Epidermal melanocyte (primary cell): Measurements from ENCODE around the gene NEK4.
"Not testable (repeated sequence)": the region's sequence is repeated elsewhere in the genome, so short reads cannot be mapped to it uniquely, and the experiment has no call there.

Experiments
- DNase-seq: peaks from one replicate; pipeline ENCODE4 v3.0.0; 2011; ENCODE audit warnings: low spot score; ENCODE audit not compliant: insufficient read length

NEK4 gene

GRCh38 chr3:52779837-52780585 lies 9.3 kb upstream of the NEK4 start:
- DNase-seq, result no peak

- no peak for DNase-seq
These were observed 8.5 kb upstream of the NEK4 start for GRCh38 chr3:52779011-52779836.

- no peak for DNase-seq
These were observed 7.4 kb upstream of the NEK4 start for GRCh38 chr3:52777959-52778805.

GRCh38 chr3:52777127-52777958 lies 6.6 kb upstream of the NEK4 start, which contains the start of gene ITIH1:
ITIH1 (plus strand) TSS chr3:52777599; CDS start chr3:52777616, 17 bp downstream.
- no peak for DNase-seq

- not testable (repeated sequence) for DNase-seq
These were observed 5.7 kb upstream of the NEK4 start for GRCh38 chr3:52776486-52776885.

- no peak for DNase-seq
These were observed 5.1 kb upstream of the NEK4 start for GRCh38 chr3:52775877-52776276.

- DNase-seq, result no peak
These were observed 4.4 kb upstream of the NEK4 start for GRCh38 chr3:52774901-52775864.

GRCh38 chr3:52774066-52774713 lies 3.5 kb upstream of the NEK4 start:
- DNase-seq, result no peak

- no peak for DNase-seq
These were observed 2.8 kb upstream of the NEK4 start for GRCh38 chr3:52773361-52774065.

- DNase-seq, result no peak
These were observed 962 bp upstream of the NEK4 start for GRCh38 chr3:52771702-52772101.

GRCh38 chr3:52771334-52771681 lies 568 bp upstream of the NEK4 start:
- DNase-seq, result no peak

- no peak for DNase-seq
These were observed 819 bp downstream of the NEK4 start for GRCh38 chr3:52769786-52770455.

GRCh38 chr3:52763466-52763865 lies 7.3 kb downstream of the NEK4 start:
- no peak for DNase-seq

- DNase-seq, result no peak
These were observed 14.6 kb downstream of the NEK4 start for GRCh38 chr3:52756141-52756540.

GRCh38 chr3:52754373-52754772 lies 16.4 kb downstream of the NEK4 start:
- DNase-seq, result no peak

- DNase-seq, result no peak
These were observed 18.6 kb downstream of the NEK4 start for GRCh38 chr3:52752045-52752660.

GRCh38 chr3:52743721-52744120 lies 27.0 kb downstream of the NEK4 start:
- no peak for DNase-seq

GRCh38 chr3:52743152-52743551 lies 27.6 kb downstream of the NEK4 start:
- DNase-seq, result no peak
